AG09309 (cell line): ENCODE results near the gene PNKP.

Source experiments
- DNase-seq: peaks from one replicate; pipeline ENCODE4 v3.0.0-alpha.2; 2010; ENCODE audit warnings: low read depth
- H3K4me3 ChIP-seq: 2 replicates; pipeline ENCODE4 v1.5.1; 2011; ENCODE audit warnings: mild to moderate bottlenecking, low read depth, low read length, moderate library complexity; ENCODE audit not compliant: control insufficient read depth
- TF ChIP-seq, protein P1 (sequence below): IDR thresholded peaks from 2 replicates; pipeline ENCODE4 v1.5.1; 2011; ENCODE audit warnings: mild to moderate bottlenecking, low read depth, low read length, inconsistent platforms; ENCODE audit not compliant: insufficient read depth, control insufficient read depth; ENCODE audit errors: missing control alignments

PNKP gene

DNA sequence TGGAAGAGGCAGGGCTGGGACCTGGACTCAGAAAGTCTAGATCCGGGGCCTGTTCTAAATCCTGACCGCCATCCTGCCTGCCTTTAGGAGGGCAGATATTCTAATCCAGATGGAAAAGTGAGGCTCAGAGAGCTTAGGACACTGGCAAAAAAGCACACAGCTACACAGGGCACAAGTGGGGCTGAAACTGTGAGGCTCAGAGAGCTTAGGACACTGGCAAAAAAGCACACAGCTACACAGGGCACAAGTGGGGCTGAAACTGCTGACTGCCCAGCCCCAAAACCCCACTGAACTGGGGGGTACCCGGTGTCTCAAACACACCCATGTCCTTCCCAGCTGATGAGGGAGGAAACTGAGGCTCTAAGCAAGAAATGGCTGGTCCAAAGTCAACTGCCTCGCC lies 7.8 kb upstream of the PNKP start:
- TF ChIP-seq, protein P1, sequence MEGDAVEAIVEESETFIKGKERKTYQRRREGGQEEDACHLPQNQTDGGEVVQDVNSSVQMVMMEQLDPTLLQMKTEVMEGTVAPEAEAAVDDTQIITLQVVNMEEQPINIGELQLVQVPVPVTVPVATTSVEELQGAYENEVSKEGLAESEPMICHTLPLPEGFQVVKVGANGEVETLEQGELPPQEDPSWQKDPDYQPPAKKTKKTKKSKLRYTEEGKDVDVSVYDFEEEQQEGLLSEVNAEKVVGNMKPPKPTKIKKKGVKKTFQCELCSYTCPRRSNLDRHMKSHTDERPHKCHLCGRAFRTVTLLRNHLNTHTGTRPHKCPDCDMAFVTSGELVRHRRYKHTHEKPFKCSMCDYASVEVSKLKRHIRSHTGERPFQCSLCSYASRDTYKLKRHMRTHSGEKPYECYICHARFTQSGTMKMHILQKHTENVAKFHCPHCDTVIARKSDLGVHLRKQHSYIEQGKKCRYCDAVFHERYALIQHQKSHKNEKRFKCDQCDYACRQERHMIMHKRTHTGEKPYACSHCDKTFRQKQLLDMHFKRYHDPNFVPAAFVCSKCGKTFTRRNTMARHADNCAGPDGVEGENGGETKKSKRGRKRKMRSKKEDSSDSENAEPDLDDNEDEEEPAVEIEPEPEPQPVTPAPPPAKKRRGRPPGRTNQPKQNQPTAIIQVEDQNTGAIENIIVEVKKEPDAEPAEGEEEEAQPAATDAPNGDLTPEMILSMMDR: no peak
- DNase-seq: no peak
- H3K4me3 ChIP-seq: peak overlapping the region; percentile 96

- no peak for DNase-seq
- H3K4me3 ChIP-seq: no peak overlapping the region
- TF ChIP-seq, protein P1: no peak
These were observed 7.3 kb upstream of the PNKP start for GRCh38 chr19:49874503-49875157.

DNA sequence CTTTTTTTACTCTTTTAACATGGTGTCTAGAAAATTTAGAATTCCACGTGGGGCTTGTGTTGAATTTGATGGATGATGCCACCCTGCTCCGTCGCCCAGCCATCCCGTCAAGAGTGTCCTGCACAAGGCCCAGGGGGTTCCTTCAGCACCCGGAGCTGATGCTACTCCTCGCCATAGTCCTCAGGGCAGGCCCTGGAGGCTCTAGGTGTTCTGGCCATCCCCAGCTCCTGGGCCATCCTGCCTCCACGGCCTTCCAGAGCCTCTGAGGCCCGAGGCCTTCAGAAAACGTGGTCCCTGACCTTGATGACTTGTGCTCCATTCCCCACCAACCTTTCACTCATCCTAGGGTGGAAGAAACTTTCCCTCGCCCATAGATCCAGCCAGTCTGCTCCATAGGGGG lies 6.5 kb upstream of the PNKP start:
- TF ChIP-seq, protein P1: no peak
- no peak overlapping the region for H3K4me3 ChIP-seq
- no peak for DNase-seq

DNA sequence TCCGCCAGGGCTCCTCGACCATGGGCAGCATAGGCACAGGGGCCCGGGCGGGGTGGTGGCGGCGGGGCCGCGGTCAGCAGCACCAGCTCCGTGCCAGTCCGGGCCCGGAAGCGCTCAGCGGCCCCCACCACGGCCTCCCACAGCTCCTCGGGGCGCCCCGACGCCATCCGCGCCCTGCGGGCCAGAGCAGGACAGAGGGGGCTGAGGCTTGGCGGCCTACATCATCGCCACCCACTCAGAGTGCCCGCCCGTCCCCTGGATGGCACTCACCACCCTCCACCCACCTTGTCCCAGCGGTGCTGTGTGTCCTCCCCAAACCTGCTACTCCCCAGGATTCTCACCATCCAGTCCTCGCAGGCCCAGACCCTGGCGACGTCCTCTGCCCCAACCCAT lies 5.7 kb upstream of the PNKP start:
- TF ChIP-seq, protein P1: no peak
- H3K4me3 ChIP-seq: no peak overlapping the region
- no peak for DNase-seq

- DNase-seq: no peak
- TF ChIP-seq, protein P1: no peak
- no peak overlapping the region for H3K4me3 ChIP-seq
These were observed 5.1 kb upstream of the PNKP start for GRCh38 chr19:49872245-49873128.

DNA sequence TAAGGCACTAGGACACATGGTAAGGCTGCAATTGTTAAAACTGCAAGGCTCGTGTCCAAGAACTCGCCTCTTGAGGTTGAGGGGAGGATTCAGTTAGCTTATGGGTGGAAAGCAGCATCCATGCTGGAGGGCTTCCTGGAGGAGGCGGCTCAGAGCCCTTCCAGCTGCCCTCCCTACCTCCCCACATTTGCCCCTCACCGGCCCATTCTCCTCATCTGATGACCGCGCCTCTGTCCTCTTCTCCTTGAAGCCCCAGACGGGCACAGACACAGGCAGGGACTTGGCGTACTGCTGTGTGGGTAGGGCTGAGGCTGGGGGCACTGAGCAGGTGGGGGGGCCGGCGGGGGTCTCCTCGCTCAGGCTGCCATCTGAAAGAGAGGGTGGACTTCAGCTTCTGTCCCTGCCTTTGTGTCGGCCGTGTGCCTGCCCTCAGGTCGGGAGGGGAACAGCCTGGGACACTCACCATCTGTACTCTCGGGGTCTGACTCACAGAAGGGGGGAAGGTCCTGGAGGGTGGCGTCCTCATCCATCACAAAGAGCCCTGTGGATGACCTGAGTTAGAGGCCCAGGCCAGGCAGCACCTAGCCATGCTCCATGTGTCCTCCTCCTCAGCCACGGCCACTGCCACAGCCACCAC lies 4.1 kb upstream of the PNKP start:
- no peak for DNase-seq
- no peak overlapping the region for H3K4me3 ChIP-seq
- TF ChIP-seq, protein P1: no peak
